ENCODE measurements around the gene ADGRD1.

The ADGRD1 gene

DNA sequence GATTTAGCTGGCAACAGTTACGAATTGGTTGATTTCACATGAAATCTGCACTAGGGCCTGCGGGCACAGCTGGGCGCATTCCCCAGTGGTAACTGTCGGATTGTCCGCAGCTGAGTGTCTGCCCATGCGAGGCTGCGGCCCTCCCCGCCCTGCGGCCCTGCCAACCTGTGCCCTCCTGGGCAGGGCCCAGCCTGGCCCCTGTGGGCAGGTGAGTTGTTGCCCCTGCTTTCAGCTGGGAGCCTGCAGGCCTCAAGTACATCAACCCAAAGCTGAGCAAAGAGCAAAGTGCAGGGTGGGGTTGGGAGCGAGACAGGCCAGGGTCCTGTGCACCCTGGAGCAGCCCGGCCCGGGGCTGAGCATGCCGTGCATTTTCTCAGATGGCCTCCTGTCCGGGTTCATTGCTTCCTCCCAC lies 89.1 kb downstream of the ADGRD1 start:
- no peak for DNase-seq (ENCODE audit: low read depth in 2 of 2)

DNA sequence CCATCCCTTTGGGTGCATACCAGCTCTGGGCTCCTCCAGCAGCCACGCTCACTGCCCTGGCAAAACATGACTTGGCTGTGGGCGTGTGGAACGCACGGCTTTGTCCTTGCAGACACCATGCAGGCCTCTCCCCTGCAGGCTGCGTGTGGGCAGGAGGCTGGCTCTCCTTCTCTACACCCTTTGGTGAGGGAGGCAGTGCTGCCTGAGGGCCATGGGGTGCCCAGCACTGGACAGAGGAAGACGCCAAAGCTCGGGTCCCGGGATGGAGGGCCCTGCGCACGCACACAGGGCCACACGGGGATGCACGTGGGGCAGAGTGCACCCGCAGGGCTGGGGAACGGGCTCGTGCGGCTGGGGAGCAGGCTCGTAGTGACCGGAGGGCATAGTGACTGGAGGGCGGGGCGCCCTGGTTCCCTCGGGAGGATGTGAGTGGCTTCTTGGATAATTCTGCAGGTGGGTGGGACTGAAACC lies 89.7 kb downstream of the ADGRD1 start:
- no peak for DNase-seq (ENCODE audit: low read depth in 2 of 2)

DNA sequence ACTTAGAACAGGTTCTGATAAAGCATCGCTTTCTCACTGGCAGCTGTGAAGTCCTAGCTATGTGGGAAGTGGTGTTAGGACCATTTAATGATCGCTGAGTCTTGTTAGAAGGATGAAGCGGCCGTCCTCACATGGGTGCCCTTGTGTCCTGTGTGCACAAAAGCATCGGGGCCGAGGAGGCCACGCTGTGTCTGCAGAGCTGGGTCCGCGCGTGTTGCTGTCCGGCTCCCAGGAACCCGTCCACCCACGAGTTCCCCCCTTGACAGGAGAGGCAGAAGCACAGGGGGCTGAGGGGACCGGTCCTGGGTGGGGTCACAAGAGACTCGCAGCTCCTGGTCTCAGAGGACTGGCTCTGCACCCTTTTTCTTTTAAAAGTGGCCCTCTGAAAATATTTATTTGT lies 90.4 kb downstream of the ADGRD1 start:
- DNase-seq (ENCODE audit: low read depth in 2 of 2), result no peak

DNA sequence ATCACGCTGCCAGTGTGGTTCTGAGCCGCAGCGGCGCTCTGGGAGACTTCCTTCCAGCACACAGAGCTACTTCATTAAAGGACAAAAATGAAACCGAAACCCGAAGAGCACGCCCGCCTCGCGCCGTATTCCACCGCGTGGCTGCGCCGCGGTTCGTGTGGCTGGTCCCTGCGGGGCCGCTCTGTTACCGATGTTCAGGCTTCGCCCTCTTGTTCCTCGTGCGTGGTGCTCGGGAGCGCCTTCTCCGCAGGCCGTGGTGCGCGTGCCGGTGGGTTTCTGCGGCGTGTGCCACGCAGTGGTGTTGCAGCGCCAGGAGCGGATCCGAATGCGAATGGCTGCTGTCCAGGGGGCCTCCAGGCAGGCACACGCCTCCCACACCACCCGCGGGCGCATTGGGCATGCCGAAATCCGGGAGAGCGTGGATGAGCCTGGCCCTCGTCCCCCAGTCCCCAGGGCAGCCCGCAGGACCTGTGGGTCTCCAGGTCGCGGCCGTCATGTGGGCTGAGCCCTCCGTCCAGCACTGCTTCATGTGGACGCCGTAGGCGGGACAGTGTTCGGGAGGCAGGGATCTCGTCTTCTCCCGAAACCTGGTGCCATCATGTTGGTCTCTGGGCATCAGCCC lies 91.2 kb downstream of the ADGRD1 start:
- no peak for DNase-seq (ENCODE audit: low read depth in 2 of 2)

DNA sequence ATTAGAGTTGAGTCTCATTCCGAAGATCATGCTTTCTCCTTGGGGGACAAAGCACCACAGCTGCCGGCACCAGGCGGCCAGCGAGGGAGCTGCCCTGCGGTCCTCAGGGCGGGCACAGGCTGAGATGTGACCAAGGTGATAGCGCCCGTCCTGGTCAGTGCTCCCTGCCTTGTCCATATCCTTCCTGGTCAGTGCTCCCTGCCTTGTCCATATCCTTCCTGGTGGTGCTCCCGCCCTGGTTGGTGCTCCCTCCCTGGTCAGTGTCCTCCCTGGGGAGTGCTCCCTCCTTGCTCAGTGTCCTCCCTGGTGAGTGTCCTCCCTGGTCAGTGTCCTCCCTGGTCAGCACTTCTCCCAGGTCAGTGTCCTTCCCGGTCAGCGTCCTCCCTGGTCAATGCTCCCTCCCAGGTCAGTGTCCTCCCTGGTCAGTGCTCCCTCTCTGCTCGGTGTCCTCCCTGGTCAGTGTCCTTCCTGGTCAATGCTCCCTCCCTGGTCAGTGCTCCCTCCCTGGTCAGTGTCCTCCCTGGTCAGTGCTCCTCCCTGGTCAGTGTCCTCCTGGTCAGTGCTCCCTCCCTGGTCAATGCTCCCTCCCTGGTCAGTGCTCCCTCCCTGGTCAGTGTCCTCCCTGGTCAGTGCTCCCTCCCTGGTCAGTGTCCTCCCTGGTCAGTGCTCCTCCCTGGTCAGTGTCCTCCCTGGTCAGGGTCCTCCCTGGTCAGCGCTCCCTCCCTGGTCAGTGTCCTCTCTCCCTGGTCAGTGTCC lies 92.2 kb downstream of the ADGRD1 start:
- DNase-seq (ENCODE audit: low read depth in 2 of 2), result no peak

DNA sequence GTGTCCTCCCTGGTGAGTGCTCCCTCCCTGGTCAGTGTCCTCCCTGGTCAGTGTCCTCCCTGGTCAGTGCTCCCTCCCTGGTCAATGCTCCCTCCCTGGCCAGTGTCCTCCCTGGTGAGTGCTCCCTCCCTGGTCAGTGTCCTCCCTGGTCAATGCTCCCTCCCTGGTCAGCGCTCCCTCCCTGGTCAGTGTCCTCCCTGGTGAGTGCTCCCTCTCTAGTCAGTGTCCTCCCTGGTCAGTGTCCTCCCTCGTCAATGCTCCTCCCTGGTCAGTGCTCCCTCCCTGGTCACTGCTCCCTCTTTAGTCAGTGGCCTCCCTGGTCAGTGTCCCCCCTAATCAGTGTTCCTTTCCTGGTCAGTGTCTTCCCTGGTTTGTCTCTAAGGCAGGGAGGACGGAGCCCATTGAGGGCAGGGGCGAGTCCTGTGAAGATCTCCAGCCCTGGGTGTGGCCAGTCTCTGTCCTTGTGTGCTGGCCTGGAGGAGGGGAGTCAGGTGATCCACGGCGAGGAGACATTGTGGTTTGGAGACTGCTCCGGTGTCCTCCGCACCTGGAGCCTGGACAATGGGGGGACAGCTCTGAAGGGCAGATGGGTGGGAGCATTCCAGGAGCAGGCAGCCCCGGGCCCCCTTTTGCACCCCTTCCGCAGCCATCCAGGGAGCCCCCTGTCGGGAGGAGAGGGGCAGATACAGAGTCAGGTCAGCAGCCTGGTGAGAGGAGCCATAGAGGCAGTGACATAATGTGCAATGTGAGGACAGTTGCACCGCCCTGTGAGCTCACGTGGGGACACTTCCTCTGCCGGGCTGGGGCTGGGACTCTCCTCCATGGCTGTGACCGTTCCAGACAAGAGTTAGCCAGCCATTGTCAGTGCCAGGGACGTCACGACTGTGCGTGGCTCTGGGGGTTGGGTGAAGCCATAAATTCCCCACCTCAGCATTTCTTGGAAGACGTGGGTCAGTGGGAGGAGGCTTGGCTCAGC lies 93.4 kb downstream of the ADGRD1 start:
- no peak for DNase-seq (ENCODE audit: low read depth in 2 of 2)

DNA sequence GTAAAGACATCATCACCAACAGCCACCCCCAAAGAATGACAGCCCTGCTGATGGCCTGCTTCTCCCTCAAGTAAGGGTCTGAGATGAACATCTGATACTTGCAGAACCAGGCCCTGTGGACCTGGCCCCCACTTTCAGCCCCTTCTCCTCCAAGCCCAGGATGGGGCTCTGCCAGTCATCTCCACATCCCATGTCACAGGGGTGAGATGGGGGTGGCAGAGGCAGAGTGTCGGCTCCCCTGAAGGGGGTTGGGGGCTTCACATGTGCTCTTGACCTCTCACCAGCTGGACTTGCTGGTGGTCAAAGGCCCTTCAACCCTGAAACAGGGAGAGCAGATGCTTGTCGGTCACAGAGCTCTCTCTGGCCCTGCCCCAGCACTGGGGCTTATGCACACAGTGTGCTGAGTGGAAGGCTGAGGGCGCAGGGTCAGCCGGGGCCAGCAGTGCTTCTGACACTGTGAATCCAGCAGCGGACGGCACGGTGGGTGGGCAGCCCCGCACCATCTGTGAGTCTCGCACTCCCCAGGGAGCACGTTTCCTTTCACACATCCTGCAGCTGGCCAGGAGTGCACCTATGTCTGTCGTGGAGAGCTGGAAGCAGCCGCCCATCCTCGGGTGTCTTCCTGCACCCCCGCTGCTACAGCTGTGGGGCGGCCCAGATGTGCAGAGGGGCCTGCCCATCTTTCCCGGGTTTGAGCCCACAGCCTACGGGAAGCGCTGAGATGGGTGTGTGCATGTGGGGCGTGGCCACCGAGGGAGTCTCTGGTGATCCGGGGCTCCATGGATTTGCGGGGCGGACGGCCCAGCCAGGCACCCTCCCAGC lies 94.3 kb downstream of the ADGRD1 start:
- DNase-seq (ENCODE audit: low read depth in 2 of 2), result no peak

DNA sequence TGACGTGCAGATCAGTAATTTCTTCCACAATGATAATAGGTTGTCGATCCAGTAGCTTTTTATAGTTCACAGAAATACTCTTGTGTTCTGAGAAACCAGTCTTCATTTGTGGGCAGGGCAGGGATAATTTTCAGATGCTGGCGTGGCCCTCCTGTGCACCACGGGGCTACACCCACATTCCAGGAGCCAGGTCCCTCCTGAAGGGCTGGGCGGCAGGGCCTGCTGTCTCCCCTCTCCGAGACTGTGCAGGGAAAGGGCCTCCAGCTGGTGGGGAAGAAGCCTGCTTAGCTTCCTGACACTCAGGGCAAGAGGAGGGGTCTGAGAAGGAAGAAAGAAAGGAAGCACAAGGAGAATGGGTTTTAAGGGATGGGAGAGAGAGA lies 94.9 kb downstream of the ADGRD1 start:
- DNase-seq (ENCODE audit: low read depth in 2 of 2), result no peak

DNA sequence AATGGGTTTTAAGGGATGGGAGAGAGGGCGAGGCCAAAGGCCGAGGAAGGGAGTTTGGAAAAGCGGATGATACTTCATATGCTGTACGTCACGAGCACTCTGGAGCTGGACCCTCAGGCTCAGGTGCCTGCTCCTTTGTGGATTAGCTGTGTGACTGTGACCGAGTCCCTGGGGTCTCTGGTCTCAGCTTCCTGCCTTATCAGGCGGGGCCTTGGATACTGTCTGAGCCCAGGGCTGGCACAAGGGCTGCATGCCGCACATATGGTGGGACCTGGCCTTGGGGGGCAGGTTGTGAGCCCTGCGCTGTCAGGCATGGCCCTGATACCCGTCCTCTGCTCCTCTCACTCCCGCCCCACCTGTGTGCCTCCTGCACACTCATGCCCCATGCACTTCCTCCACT lies 95.3 kb downstream of the ADGRD1 start:
- DNase-seq (ENCODE audit: low read depth in 2 of 2), result no peak

DNA sequence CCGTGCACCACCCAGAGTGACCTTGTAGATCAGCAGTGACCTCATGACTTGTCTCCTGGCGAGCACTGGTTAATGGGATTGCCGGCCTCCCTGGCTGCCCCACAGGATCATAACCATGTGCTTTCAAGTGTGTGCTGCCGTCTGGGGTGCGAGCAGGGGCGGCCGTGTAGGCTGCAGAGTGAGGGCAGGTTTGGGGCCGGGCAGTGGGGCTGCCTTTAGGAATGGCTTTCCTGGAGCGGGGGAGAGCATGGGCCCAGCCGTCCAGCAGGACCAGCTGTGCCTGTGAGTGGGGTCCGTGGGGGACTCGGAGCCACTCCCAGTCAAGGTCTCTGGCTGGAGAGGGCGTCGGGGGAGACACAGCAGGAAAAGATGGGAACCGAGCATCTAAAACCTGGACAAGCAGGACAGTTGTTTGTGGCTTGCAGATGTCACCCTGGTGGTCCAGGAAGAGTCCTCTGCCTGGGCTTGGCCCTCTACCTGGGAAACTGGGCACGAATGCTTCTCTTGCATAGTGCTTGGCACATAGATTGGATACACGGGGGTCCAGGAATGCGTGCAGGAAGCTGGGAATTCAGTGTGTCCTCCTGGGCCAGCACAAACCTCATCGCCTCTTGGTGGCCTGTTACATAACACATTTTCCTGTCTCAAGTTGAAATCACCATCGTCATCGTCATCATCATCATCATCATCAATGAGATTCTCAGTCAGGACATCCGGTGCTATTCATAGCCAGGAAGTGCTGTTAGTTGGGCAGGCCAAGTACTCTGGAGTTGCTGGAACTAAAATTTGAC lies 96.0 kb downstream of the ADGRD1 start:
- DNase-seq (ENCODE audit: low read depth in 2 of 2), result no peak

DNA sequence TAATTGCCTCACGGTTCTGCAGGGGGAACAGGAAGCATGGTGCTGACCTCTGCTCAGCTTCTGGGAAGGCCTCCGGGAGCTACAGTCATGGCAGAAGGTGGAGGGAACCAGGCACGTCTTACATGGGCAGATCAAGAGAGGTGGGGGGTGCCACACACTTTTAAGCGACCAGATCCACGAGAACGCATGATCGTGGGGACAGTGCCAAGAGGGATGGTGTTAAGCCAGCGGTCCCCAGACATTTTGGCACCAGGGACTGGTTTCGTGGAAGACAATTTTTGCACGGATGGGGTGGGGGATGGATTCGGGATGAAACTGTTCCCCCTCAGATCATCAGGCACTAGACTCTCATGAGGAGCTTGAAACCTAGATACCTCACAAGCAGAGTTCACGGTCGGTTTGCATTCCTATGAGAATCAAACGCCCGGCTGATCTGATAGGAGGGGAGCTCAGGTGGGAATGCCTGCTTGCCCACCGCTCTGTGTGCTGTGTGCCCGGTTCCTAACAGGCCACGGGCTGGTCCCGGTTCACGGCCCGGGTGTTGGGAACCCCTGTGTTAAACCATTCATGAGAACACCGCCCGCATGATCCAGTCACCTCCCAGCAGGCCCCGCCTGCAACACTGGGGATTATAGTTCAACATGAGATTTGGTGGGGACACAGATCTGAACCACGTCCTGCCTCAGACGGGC lies 96.9 kb downstream of the ADGRD1 start:
- DNase-seq (ENCODE audit: low read depth in 2 of 2), result no peak

DNA sequence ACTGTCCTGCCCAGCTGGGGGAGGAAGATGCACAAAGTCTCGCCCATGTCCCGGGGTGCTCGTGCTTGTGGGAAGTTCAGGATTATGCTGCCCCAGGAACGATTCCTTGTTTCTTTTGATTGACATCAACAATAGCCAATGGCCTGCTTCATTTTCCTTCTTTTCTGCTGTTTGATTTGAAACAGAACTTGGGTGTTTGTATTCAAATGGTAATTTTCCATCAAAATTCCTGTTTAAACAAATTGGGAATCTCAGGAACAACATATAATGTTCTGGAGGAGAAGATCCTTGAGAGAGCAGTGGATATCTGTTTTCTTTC lies 97.4 kb downstream of the ADGRD1 start:
- DNase-seq (ENCODE audit: low read depth in 2 of 2), result no peak

DNA sequence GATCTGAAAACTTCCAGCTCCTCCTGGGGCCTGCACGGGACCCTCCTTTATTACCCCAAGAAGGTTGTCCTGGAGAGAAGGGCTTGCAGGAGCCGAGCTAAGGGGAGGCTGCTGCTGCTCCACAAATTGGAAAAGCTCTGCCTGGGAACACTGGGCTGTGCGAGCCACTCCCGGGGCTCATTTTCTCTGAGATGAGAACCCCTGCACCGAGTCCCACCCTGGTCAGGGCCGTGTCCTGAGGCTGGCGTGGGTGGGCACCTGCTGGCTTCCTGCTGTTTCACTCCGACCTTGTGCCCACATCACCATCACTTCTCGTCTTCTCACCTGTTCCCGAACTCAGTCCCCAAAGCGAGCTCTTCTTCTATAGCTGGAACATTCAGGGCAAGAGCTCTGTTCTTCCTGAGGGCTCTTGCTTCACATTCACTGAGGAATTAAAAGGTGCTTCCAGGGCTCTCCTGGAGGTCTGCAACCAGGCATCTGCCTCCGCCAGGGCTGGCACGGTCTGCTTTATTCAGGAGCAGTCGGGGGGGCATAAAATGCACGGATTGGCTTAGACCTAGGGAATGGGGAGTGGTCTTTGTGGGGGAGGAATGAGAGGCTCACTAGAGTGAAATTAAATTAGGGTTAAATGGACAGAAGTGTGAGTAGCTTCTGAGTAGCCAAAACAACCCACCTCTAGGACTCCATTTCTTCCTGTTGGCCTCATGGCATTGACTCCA lies 98.5 kb downstream of the ADGRD1 start:
- DNase-seq (ENCODE audit: low read depth in 2 of 2), result no peak

DNA sequence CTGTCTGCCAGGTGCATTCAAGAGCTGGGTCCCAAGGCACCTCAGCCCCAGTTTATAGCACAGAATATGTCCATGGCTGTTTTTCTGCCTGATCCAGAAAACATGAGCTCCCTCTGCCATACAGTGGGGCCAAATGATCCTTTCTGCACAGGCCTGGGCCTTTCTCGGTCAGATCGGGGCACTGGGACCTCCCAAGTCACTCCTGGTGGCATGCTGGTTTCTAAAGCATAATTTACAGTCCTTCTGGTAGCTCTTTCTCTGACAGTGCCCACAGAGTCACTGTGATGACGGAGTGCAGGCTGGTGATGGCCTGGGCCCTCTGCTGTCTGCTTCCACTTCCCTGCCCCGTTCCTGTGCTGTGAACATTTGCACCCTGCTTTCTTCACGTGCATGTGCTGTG lies 99.2 kb downstream of the ADGRD1 start:
- DNase-seq (ENCODE audit: low read depth in 2 of 2), result no peak

DNA sequence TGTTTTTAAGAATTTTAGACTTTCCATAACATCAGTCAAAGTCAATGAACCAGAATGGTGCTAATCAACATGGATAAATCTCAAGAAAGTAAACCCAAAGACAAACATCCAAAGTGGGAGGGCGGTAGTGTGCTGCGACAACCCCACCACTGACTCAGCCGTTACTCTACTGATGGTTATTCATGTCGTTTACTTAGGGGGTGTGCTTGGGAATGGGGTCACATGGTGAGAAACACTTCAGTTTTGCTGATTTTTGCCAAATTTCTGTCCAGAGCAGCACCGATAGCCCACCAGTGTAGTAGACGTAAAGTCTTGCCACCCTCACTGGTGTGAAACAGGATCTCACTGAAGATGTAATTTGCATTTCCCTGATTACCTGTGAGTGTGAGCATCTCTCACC lies 99.9 kb downstream of the ADGRD1 start:
- DNase-seq (ENCODE audit: low read depth in 2 of 2), result no peak

DNA sequence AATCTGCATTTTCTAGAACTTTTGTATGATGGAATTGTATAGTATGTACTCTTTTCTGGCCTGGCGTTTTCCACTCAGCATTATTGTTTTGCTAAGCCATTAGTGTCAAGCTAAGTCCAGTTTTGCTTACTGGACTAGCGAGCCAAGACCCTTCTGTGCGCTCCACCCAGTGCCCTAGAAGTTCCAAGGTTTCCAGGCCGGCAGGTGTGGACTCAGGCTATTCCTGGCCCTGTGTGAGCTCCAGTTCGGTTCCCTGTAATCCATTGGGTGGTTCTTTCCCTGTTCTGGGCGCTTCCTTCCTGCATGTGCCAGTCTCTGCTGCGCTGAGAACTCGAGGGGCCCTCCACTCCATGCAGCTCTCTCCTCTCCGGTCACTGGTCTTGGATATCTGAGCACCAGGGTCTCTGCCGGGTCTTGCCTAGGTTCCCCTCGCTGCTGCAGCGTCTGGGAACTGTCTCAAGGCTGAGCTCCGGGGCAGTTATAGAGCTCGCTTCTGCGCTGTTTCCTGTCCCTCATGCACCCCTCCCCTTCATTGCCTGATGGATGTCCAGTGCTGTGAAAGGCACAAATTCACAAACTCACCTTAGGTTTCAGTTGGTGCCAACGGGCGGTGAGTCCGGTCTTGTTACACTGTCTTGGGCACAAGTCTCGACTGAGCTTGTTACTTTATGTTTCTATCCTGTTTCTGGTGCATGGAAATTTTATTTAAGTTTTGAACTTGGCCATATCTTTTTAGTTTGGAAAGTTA lies 100.8 kb downstream of the ADGRD1 start:
- DNase-seq (ENCODE audit: low read depth in 2 of 2), result no peak

DNA sequence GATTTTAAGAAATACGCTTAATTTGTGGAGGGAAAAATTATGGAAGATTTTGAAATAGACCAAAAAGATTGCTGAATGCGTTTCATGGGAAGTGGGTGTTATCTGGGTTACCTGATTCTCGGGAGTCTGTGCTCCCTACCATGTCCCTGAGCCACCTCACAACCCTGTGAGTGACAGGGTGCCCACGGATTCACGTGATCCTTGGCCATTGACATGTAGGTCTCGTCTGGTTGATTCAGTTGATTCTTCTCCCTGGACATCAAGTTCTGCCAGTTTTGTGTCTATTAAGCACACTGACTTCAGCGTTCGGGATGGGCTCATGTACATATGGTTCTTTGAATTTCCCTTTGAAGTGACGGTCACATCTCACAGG lies 101.4 kb downstream of the ADGRD1 start:
- no peak for DNase-seq (ENCODE audit: low read depth in 2 of 2)

DNA sequence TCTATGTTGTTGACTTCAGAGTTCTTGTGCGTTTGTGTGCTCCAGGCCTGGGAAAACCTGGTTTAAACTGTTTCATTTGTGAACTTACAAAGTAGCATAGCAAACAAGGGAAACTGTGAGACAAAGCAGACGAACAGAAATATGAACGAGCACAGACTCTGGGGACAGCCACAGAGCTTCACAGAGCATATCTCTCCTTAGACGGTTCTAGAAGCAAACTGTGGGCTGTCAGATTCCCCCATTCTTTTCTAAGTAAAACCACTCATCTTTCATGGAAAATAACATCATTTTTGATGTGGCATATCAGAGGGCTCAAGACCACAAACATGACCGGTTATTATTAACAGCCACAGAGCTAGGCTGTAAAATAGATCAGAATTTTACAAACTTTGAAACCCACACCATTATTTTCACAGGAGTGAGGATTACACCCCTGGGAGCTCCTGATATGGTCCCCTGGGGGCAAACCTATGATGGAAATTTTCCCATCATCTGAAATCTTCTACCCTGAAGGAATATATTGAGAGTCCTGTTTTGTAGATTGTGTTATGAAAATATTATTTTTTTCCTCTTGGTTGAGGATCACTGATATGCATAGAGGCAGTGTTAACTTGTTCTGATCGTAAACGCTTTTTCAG lies 102.0 kb downstream of the ADGRD1 start:
- DNase-seq (ENCODE audit: low read depth in 2 of 2), result no peak

DNA sequence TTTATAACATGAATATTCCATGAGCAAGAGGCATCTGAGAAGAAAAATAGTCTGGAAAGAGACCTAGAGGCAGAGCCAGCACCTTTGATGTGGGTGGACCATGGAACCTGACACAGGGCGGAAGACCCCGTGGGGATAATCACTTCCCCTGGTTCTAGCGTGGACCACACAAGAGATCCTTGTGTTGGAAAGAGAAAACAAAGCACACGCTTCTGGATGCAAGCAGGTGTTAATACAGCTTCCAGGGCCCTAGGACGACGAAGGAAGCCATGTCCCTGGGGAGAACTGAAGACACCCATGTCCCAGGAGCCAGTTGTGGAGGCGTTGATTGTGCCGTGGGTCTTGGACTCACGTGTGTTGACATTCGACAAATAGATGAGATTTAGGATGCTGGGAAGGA lies 102.9 kb downstream of the ADGRD1 start:
- DNase-seq (ENCODE audit: low read depth in 2 of 2), result no peak

Measured in stimulated activated CD4-positive, alpha-beta T cell treated with anti-CD3 and anti-CD28 coated beads, Interleukin-4, amount 100 ng/mL, for 48 hours (primary cell).